HUDEP-2 (cell line): ENCODE measurements around the gene TSC2.
"Not testable (repeated sequence)": the region's sequence is repeated elsewhere in the genome, so short reads cannot be mapped to it uniquely, and the experiment has no call there.

Source experiments
- DNase-seq, 76 experiments: peaks; one replicate each; lab custom pipeline; 2025; ENCODE audit not compliant: unreplicated experiment in 76 of 76; lab: John Stamatoyannopoulos, UW

The TSC2 gene

DNA sequence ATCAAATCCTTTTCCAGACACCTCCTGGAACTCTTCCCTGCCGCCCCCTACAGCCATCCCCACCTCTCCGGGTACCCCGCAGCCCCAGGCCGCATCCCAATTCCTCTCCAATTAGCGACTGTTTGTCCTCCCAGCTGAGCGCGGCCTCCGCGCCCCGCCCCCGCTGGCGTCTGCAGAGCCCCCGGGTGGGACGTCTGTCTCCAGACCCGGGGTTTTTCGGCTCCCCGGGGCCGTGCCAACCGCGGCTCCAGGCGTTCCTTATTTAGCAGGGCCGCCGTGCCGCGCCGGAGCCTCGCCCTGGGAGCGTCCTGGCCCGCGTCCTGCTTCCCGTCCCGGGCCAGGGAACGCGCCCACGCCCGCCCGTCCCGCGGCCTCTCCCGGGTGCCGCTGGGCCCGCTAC is 87.3 kb downstream of the TSC2 start:
- DNase-seq, result not testable (repeated sequence)

DNA sequence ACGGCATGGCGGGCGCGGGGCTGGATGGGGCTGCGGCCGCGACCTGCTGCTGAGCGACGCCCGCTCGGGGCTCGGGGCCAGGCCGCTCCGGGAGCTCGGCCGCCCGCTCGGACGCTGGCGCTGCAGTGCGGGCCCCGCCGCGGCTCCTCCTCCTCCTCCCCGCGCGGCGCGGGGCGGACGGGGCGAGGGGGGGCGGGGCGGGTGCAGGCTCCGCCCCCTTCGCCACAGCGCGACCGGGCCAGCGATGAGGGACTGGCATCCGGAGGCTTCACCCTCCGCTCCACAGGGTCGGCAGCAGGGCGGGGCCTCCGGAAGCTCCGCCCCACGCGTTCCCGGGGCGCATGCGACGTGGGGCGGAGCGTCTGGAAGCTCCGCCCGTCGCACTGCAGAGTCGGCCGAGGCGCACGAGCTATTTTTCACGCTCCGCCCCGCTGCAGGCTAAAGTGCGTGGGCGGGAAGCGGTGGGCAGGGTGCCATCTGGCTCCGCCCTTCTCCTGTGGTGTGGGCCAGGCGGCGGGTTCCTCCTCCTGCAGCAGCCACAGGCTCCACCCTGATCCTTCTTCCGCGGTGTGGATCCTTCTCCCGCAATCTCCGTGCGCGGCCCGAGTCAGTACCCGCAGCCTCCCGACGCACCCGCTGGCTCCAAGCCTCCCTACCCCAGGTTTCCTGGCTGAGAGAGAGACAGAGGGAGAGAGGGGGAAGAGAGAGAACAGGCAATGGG is 88.1 kb downstream of the TSC2 start, which contains the start of gene PKD1:
Gene PKD1, minus strand, starts transcription at position 129 of the 721 bp plus-strand sequence. CDS start 209 bp downstream, outside the sequence.
- DNase-seq, result peak in 74 of 76 experiments; percentile 36 to 98 (median 90)
